HPDE6-E6E7 (cell line): ENCODE measurements around the gene UGT1A6.
"Not testable (repeated sequence)": the region's sequence is repeated elsewhere in the genome, so short reads cannot be mapped to it uniquely, and the experiment has no call there.

Experiments used
- DNase-seq: peaks from one replicate; pipeline ENCODE4 v3.0.0; 2011; ENCODE audit warnings: missing footprints; ENCODE audit errors: extremely low spot score

The UGT1A6 gene

DNA sequence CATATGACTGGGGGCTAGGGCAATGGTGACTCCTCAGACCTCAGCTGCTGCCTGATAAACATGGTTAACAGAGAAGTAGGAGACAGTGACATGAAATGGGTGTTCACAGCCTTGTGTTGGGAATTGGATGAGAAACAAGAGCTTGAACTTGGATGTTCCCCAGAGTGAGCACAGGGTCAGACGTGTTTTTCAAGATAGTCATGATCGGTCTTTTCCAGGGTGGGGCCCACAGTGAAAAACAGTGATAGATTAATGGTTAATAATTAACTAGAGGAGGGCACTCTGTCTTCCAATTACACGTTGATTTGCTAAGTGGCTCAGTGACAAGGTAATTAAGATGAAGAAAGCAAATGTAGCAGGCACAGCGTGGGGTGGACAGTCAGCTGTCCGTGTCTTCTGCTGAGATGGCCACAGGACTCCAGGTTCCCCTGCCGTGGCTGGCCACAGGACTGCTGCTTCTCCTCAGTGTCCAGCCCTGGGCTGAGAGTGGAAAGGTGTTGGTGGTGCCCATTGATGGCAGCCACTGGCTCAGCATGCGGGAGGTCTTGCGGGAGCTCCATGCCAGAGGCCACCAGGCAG, 36.1 kb downstream of the UGT1A6 start, which contains the start of gene UGT1A3:
UGT1A3 (plus strand) TSS at position 320 of the 579 bp plus-strand sequence; CDS start at position 405, 85 bp downstream.
- DNase-seq, result no peak

- not testable (repeated sequence) for DNase-seq
These were observed 44.4 kb downstream of the UGT1A6 start for GRCh38 chr2:233736868-233737653.

DNA sequence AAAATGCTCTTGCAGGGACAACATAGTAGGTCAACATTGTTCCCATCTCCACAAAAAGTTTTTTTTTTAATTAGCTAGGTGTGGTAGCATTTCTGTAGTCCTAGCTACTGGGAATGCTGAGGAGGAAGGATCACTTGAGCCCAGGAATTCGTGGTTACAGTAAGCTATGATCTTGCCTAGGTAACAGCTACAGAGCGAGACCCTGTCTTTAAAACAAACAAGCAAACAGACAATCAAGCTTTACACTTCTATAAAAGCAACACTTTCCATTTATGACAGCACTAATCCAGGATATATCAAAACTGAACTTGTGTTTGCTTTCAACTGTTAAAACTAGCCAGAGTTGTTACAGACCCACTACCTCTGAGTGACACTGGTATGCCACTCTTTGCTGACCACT, 48.2 kb downstream of the UGT1A6 start:
- no peak for DNase-seq

DNA sequence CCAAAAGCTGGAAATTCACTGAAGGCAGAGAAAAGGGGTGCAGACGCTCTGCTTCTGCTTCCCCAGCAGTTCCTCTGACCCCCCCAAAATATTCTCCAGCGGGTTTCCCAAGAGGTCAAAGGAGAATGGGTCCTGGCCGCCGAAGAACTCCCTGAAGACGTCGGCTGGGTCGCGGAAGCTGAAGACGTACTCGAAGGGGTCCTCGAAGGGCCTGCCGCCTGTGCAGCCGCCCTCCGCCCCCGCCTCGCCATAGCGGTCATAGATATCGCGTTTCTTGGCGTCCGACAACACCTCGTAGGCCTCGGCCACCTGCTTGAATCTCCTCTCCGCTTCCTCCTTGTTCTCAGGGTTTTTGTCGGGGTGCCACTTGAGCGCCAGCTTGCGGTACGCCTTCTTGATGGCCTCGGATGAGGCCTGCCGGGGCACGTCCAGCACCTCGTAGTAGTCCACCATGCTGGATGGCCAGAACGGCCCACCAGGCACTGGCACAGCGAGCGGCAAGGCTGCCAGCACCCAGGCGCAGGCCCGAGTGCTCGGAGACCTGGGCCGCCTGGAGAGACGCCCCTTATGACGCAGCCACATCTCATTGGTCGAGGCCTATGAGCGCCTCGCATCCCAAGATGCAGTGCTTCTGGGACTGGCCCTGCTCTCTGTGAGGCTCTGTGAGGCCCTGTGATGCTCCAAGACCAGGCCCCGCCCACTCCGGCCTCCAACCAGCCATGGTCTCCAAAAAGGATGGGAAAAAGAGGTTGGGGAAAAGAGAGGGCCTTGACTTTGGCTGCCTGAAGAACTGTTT, 51.0 kb downstream of the UGT1A6 start:
- DNase-seq, result no peak

GRCh38 chr2:233745073-233745755, 52.5 kb downstream of the UGT1A6 start:
- no peak for DNase-seq

DNA sequence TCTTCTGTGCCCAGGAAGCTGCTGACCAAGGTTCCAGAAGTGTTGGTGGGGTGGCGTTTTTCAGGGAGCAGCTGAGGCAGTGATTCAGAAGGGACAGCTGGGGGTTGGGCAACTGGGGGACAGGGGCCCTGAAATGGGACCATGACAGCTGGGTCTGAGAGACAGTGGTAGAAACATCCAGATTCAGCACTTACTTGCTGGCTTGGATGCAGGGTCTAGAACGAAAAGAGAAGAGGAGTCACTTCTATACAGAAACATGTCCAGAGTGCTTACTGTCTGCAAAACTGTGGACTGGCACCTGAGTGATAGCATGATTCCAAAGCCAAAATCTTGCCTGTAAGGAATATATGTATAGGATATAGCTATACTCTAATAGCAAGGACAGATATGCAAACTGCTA, 53.1 kb downstream of the UGT1A6 start:
- DNase-seq, result not testable (repeated sequence)

- no peak for DNase-seq
These were observed 54.0 kb downstream of the UGT1A6 start for GRCh38 chr2:233746475-233747282.

DNA sequence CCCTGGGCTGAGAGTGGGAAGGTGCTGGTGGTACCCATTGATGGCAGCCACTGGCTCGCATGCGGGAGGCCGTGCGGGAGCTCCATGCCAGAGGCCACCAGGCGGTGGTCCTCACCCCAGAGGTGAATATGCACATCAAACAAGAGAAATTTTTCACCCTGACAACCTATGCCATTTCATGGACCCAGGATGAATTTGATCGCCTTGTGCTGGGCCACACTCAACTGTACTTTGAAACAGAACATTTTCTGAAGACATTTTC, 54.5 kb downstream of the UGT1A6 start:
- no peak for DNase-seq

GRCh38 chr2:233750689-233751088, 58.0 kb downstream of the UGT1A6 start:
- not testable (repeated sequence) for DNase-seq

DNA sequence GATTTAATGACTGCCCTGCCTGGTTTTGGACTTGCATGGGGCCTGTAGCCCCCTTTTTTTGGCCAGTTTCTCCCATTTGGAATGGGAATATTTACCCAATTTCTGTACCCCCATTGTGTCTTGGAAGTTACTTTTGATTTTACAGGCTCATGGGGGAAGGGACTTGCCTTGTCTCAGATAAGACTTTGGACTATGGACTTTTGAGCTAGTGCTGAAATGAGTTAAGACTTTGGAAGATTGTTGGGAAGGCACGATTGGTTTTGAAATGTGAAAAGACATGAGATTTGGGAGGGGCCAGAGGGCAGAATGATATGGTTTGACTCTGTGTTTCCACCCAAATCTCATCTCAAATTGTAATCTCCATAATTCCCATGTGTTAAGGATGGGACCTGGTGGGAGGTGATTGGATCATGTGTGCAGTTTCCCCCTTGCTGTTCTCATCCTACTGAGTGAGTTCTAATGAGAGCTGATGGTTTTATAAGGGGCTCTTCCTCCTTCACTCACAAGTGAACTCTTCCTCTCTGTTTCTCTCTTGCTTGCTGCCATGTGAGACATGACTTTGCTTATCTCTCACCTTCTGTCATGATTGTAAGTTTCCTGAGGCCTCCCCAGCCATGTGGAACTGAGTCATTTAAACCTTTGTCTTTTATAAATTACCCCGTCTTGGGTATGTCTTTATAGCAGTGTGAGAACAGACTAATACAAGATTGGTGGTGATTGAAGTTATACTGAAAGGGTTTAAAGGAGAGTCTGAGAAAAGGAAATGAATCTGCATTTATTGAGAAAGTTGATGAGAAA, 58.7 kb downstream of the UGT1A6 start:
- not testable (repeated sequence) for DNase-seq

GRCh38 chr2:233754872-233755611, 62.4 kb downstream of the UGT1A6 start:
- DNase-seq, result no peak

DNA sequence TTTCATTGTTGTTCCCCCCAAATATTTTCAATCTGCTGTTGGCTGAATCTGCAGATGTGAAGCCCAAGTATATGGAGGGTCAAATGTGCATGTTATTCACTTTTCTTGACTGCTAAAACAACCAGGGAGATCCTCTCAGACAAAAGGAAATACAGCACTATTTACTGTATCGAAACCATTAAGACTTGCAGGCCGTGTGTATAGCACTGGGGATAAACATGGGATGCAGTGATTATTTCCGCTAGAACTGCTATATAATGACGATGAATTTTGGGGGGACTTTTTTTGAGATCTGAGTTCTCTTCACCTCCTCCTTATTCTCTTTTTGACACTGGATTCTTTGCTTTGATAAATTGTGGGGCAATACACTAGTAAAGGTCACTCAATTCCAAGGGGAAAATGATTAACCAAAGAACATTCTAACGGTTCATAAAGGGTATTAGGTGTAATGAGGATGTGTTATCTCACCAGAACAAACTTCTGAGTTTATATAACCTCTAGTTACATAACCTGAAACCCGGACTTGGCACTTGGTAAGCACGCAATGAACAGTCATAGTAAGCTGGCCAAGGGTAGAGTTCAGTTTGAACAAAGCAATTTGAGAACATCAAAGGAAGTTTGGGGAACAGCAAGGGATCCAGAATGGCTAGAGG, 63.9 kb downstream of the UGT1A6 start:
- DNase-seq, result no peak

- no peak for DNase-seq
These were observed 65.5 kb downstream of the UGT1A6 start for GRCh38 chr2:233758141-233758540.

DNA sequence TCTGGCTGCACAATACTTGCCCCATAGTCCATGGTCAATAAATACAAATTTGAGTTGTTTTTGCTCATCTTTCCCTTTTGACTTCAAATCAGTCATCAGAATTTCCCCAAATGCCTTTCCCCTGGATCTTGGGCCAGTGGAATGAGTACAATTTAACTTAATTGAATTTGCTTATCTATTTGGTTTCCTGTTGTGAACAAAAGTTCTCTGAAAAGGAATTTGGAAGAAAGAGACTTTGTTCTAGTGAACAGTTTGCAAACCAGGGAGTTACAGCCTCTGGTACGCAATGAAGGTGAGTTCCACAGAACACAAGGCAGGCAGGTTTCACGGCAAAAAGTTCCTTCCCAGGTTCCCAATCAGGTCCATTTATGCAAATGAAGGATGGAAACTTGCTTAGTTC, 66.2 kb downstream of the UGT1A6 start:
- DNase-seq, result no peak

GRCh38 chr2:233760043-233760442, 67.4 kb downstream of the UGT1A6 start, which contains the start of gene UGT1A1:
Gene UGT1A1 (plus strand): TSS chr2:233760270. CDS start chr2:233760288, 18 bp downstream.
- no peak for DNase-seq

DNA sequence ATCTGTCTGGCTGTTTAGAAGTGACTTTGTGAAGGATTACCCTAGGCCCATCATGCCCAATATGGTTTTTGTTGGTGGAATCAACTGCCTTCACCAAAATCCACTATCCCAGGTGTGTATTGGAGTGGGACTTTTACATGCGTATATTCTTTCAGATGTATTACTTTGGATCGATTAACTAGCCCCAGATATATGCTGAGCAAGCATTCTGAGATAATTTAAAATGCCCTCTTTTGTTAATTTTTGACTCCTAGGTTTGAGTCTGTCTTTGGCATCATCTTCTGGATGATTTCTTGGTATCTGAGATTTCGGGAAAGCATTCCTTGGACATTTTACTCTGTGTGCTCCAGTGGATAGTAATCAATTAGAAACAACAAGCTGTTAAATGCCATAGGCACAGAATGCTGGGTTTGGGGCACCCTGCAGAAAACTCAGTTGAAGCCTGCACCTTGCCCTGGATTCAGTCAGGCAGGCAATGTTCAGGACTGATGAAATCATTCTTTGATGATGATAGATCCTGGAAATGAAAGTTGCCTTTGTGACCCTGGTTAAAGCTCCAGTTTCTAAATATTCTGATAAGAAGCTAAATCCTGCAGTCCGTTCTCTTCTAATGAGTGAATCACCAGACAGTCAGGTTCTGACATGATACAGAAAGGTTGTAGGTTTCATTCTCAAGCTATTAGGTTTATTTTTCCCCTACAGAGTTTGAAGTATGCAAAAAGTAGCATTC, 68.5 kb downstream of the UGT1A6 start:
- DNase-seq, result peak; percentile 70

GRCh38 chr2:233764264-233764663, 71.6 kb downstream of the UGT1A6 start:
- no peak for DNase-seq

DNA sequence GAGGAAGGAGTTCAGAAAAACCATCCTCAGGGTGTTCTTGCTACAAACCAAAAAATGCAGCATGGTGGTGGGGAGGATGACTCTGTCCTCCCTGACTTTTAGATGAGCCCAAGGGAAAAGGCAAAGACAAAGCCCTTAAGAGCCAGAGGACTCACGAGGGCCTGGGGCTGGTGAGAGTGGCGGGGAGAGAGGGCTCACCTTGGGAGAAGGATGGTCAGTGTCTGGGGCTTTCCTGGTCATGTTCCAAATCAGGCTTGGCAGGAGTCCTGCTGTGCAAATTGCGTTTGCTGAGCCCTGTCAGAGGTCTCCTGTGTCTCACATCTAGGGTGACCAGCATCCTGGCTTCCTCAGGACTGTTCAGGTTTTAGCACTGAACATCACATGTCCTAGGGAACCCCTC, 72.1 kb downstream of the UGT1A6 start:
- no peak for DNase-seq
